Embryonic facial prominence (tissue), 1 donor: ENCODE results near the gene CCER1.

Source experiments
- DNase-seq: peaks from one replicate; pipeline ENCODE4 v3.0.0-alpha.2; 2016; ENCODE audit errors: extremely low spot score

The CCER1 gene

GRCh38 chr12:90921536-90921935 lies 33.4 kb downstream of the CCER1 start:
- no peak for DNase-seq

DNA sequence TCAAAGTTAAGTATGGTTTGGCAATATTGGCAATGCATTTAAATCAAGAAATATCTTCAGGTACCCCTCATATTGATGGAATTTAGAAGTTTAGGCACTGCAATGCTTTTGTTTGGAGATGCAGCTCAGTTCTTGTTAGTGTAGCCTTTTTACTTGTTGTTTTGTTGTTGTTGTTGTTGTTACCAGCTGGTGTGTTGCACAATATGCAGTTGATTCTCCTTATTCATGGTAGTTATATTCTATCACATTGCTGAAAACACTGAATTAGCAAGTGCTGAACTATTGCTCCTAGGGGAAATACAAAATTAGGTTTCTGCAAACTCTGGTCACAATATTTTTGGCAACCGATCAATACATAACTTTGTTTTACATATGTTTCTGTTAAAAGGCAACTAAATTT lies 34.8 kb downstream of the CCER1 start:
- no peak for DNase-seq

GRCh38 chr12:90917431-90917830 lies 37.5 kb downstream of the CCER1 start:
- DNase-seq = no peak

- DNase-seq = no peak
These were observed 38.5 kb downstream of the CCER1 start for GRCh38 chr12:90916516-90916915.

- no peak for DNase-seq
These were observed 39.6 kb downstream of the CCER1 start for GRCh38 chr12:90915353-90915752.

- no peak for DNase-seq
These were observed 44.0 kb downstream of the CCER1 start for GRCh38 chr12:90910958-90911357.

DNA sequence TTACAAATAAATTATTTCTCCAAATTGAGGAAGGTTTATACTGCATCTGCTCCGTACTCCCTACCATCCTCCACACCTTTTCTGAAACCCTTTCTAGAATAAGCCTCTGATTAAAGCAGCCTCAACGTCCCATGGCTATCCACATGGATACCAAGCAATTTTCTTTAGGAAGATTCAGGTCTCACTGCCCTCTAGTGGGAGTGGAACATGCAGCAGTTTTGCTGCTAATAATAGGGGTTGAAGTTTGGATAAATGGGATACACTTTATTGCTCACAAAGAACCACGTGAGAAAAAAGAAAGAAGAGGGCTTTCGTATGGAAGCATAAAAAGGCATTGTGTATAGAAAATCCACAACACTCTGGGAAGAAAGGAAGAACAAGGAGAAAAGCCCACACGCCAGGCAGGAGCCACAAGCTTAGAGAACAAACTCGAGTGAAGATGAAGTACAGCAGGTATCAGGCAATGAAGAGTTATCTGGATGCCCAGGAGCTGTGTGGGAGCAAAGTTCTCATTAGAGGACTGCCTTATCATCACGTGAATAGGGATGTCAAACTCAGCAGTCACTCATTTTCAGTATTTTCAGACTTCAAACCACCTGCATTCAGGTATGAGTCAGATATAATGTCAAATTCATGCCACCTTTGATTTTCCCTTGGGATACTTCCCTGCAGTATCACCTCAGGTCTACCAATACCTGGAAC lies 45.8 kb downstream of the CCER1 start:
- no peak for DNase-seq

- no peak for DNase-seq
These were observed 46.5 kb downstream of the CCER1 start for GRCh38 chr12:90908465-90908864.

- DNase-seq = no peak
These were observed 49.1 kb downstream of the CCER1 start for GRCh38 chr12:90905691-90906370.

DNA sequence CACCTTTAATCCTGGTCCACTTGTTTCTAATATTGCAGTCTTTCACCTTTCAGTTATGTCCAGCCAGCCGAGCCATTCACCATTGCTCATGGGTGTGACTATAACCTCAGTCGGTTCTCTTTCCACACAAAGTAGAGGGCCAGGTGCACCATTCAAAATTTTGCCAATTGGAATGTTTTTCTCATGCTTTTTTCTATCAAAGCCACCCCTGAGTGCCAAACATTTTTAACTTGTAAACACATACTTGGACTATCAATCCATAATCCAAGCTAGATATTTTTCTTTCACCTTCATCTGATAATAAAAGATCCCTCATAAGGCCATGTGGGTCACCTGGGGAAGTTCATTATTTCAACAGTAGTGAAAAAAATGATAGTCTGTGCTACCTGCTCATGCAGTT lies 52.4 kb downstream of the CCER1 start:
- DNase-seq = no peak
